PC-9 (cell line): ENCODE measurements around the gene SNX12.

Experiments used
- CTCF ChIP-seq: fragments of 200-600 bp; sonication (generic); conservative IDR thresholded peaks from 2 replicates; pipeline ENCODE4 v1.6.1; 2017; ENCODE audit warnings: mixed run types, antibody characterized with exemption, mild to moderate bottlenecking, moderate library complexity
- EZH2 ChIP-seq: fragments of 200-600 bp; sonication (generic); IDR thresholded peaks from 2 replicates; pipeline ENCODE4 v1.8.0; 2017; ENCODE audit warnings: antibody characterized with exemption, low read depth

- TF ChIP-seq CTCF (no peak), EZH2 (no peak)
These were observed 14.9 kb downstream of the SNX12 start for GRCh38 chrX:71053217-71053621.
